CD4-positive, alpha-beta memory T cell (primary cell): Measurements from ENCODE around the gene DBH. TPM values are rescaled to one million over a fixed set of nuclear protein-coding genes. Genes with fewer than 3 reads are reported as not detected.

Experiments used
- CTCF ChIA-PET: fragments of 350-600 bp; sonication (Branson Sonifier 250); formaldehyde crosslinking; loops from one replicate; lab custom pipeline; 2021; ENCODE audit warnings: inconsistent platforms; ENCODE audit not compliant: partially characterized antibody; lab: Charles Lee
- POLR2A ChIA-PET: fragments of 350-600 bp; sonication (Branson Sonifier 250); formaldehyde crosslinking; loops from one replicate; lab custom pipeline; 2021; ENCODE audit not compliant: partially characterized antibody; lab: Charles Lee
- DNase-seq, 5 donors: peaks; one replicate each; pipeline versions ENCODE4 v3.0.0 to v3.0.0-alpha.2; 2020 to 2022; ENCODE audit warnings: mixed read lengths in 1 of 5
- H3K27ac ChIP-seq: one replicate; pipeline ENCODE4 v1.7.0; 2013; ENCODE audit warnings: low read depth, low read length
- H3K27me3 ChIP-seq: 2 replicates; pipeline ENCODE4 v1.7.0; 2013; ENCODE audit warnings: mild to moderate bottlenecking, low read length, moderate library complexity; ENCODE audit not compliant: insufficient read depth
- H3K36me3 ChIP-seq: 2 replicates; pipeline ENCODE4 v1.7.0; 2013; ENCODE audit warnings: mild to moderate bottlenecking, low read length, moderate library complexity; ENCODE audit not compliant: insufficient read depth
- H3K4me1 ChIP-seq: 2 replicates; pipeline ENCODE4 v1.7.0; 2013; ENCODE audit warnings: mild to moderate bottlenecking, low read length, moderate library complexity; ENCODE audit not compliant: insufficient read depth
- H3K4me3 ChIP-seq, 2 donors: one replicate each; pipeline ENCODE4 v1.7.0; 2013; ENCODE audit warnings: low read length in 2 of 2, mild to moderate bottlenecking in 1 of 2
- H3K9me3 ChIP-seq, 2 donors: one replicate each; pipeline ENCODE4 v1.7.0; 2013; ENCODE audit warnings: low read length in 2 of 2, control low read depth in 1 of 2; ENCODE audit not compliant: control insufficient read depth in 1 of 2
- H3K27ac Mint-ChIP-seq, 7 donors: one replicate each; pipeline ENCODE4 v1.8.0; 2020 to 2021; ENCODE audit warnings: mixed read lengths in 7 of 7, mild to moderate bottlenecking in 6 of 7, inconsistent platforms in 3 of 7, moderate library complexity in 3 of 7
- H3K27me3 Mint-ChIP-seq, 2 donors: one replicate each; pipeline ENCODE4 v1.8.0; 2020 to 2021; ENCODE audit warnings: mixed read lengths in 2 of 2
- H3K36me3 Mint-ChIP-seq, 2 donors: one replicate each; pipeline ENCODE4 v1.8.0; 2020 to 2021; ENCODE audit warnings: mixed read lengths in 2 of 2, inconsistent platforms in 1 of 2, mild to moderate bottlenecking in 1 of 2
- H3K4me1 Mint-ChIP-seq, 4 donors: one replicate each; pipeline ENCODE4 v1.8.0; 2020 to 2021; ENCODE audit warnings: mixed read lengths in 4 of 4, mild to moderate bottlenecking in 1 of 4
- H3K4me3 Mint-ChIP-seq, 8 donors: one replicate each; pipeline ENCODE4 v1.8.0; 2020 to 2021; ENCODE audit warnings: mixed read lengths in 8 of 8, mild to moderate bottlenecking in 7 of 8, moderate library complexity in 6 of 8, inconsistent platforms in 3 of 8
- H3K9me3 Mint-ChIP-seq, 8 donors: one replicate each; pipeline ENCODE4 v1.8.0; 2020 to 2021; ENCODE audit warnings: mixed read lengths in 8 of 8, mild to moderate bottlenecking in 5 of 8, inconsistent platforms in 3 of 8, moderate library complexity in 1 of 8
- intact Hi-C: fragments of 100-400 bp; cut with micrococcal nuclease; formaldehyde crosslinking; loops from one replicate; pipeline ENCODE4 v1.15.1; 2023
- polyA plus RNA-seq, 2 donors: library from polyadenylated mRNA; unstranded; fragments of 300-500 nt; fragmentation: Illumina TruSeq; gene quantifications; one replicate each; pipeline ENCODE4 v1.2.3, GENCODE V29; 2021
- total RNA-seq, 2 experiments: library from RNA; stranded (reverse); gene quantifications; one replicate each; pipeline ENCODE4 v1.2.3, GENCODE V29; 2021

Gene DBH
- total and polyA plus RNA-seq, 4 experiments from 2014 or later, result 0.08 to 0.18 (median 0.09) TPM; not detected in 1

DNA sequence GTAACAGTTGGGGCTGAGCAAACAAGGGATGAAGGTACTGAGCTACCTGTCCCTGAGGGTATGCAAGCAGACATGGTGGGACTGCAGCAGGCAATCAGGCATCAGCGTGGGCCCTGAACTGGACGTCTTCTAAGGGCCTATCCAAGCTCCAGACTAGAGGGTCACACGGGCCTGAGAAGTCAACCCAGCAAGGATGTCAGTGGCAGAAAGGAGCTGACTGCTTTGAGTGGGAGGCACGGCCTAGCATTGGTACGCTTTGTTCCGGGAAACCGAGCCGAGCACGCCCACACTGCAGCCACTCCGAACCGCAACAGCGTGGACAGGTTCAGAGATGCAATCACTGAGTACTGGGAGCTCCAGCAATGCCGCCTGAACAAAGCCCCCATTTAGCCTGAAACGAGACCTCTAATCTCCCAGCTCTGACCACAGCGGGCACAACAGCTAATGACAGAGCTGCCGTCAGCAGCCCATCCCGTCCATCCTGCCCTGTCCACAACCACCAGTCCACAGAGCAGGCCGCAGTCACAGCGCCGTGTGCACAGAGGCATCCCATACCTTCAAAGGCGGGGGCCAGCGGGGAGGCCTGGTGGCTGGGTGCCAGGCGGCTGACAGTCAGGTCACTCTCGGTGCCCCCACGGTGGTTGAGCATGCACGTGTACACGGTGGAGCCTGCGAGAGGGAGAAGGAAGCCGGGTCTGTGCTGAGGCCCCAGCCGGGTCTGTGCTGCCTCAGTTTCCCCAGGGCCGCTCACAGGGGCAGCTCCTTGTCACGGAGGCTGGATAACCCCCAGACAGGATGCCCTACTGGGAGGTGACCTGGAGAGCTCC lies 57.8 kb downstream of the DBH start:
- ChIA-PET CTCF (interaction anchor here (0.9 kb wide), 1 partner anchor 22 kb away, joined by 3 read pairs; no protein-coding TSS in a partner anchor), POLR2A (interaction anchor here (0.7 to 2.8 kb wide), 2 partner anchors 9 to 11 kb away, joined by 3 to 12 read pairs; no protein-coding TSS in a partner anchor)
- Histone ChIP-seq H3K27ac (no peak overlapping the region), H3K36me3 (no peaks in the 10 kb centered on the region), H3K4me3 (no peak overlapping the region), H3K9me3 (no peaks in the 10 kb centered on the region), H3K4me1 (peaks cover 16% of the 10 kb centered on the region), H3K27me3 (no peaks in the 10 kb centered on the region)
- no peak overlapping the region for H3K4me3 Mint-ChIP-seq
- H3K27me3 Mint-ChIP-seq, result no peaks in the 10 kb centered on the region
- H3K9me3 Mint-ChIP-seq, result no peaks in the 10 kb centered on the region
- H3K36me3 Mint-ChIP-seq, result peaks cover 4 to 6% of the 10 kb centered on the region in 2 donors
- intact Hi-C loops, result no loop called here
- H3K27ac Mint-ChIP-seq, result peak overlapping the region in 3 of 7 donors; percentile 6 to 70 (median 68)
- H3K4me1 Mint-ChIP-seq, result peaks cover 19 to 26% (median 25%) of the 10 kb centered on the region in 4 donors
- DNase-seq, result no peak

DNA sequence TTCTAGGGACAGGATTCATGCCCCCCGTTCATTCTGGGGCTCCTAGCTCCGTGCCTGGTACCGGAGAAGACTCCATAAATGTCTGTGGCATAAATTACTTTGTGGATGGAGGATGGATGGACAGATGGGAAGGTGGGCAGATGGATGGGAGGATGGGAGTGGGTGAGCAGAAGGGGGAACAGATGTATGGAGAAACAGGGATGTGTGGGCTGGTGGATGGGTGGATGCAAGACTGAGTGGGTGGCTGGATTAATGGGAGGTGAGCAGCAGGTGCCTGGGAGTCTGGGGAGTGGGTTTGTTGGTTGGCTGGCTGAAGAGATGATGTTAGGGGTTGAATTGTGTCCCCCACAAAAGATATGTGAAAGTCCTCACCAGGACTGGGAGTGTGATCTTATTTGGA lies 58.5 kb downstream of the DBH start:
- peak overlapping the region in 3 of 7 donors; percentile 16 to 89 (median 54) for H3K27ac Mint-ChIP-seq
- H3K36me3 Mint-ChIP-seq, result peaks cover 4 to 6% of the 10 kb centered on the region in 2 donors
- H3K36me3 ChIP-seq, result no peaks in the 10 kb centered on the region
- H3K4me3 Mint-ChIP-seq, result no peak overlapping the region
- no peaks in the 10 kb centered on the region for H3K27me3 Mint-ChIP-seq
- no peaks in the 10 kb centered on the region for H3K9me3 Mint-ChIP-seq
- no peaks in the 10 kb centered on the region for H3K9me3 ChIP-seq
- intact Hi-C loops, result no loop called here
- H3K4me3 ChIP-seq, result no peak overlapping the region
- no peaks in the 10 kb centered on the region for H3K27me3 ChIP-seq
- CTCF ChIA-PET, result no interaction called here
- POLR2A ChIA-PET, result interaction anchor here (2.8 kb wide), 1 partner anchor 11 kb away, joined by 12 read pairs; no protein-coding TSS in a partner anchor
- no peak for DNase-seq
- H3K4me1 ChIP-seq, result peaks cover 21% of the 10 kb centered on the region
- H3K4me1 Mint-ChIP-seq, result peaks cover 22 to 33% (median 30%) of the 10 kb centered on the region in 4 donors
- no peak overlapping the region for H3K27ac ChIP-seq

DNA sequence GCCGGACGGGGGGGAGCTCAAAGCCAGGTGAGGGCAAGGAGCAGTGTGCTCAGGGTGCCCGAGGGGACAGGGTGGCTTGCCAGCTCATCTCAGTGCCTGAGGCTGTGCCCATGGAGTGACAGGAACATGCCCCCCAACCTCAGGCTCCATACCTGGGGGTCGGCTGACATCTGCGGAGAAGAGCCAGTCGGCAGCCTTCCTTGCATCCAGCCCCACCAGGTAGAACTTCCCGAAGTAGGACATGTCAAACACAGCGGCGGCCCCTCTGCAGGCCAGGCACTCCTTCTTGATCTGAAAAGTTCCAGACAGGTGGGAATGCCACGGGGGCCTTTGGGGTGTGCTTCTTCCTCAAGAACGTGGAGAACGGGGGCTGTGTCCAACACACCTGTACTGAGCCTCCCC lies 59.9 kb downstream of the DBH start:
- no peak for DNase-seq
- peak overlapping the region in 1 of 8 donors; percentile 9 for H3K4me3 Mint-ChIP-seq
- Histone ChIP-seq H3K9me3 (no peaks in the 10 kb centered on the region), H3K4me3 (no peak overlapping the region), H3K27ac (no peak overlapping the region), H3K4me1 (peaks cover 35% of the 10 kb centered on the region), H3K36me3 (no peaks in the 10 kb centered on the region), H3K27me3 (no peaks in the 10 kb centered on the region)
- POLR2A ChIA-PET, result interaction anchor here (1.3 to 1.7 kb wide), 2 partner anchors 13 to 19 kb away, joined by 3 read pairs; no protein-coding TSS in a partner anchor
- no peaks in the 10 kb centered on the region for H3K27me3 Mint-ChIP-seq
- intact Hi-C loops, result no loop called here
- H3K9me3 Mint-ChIP-seq, result no peaks in the 10 kb centered on the region
- H3K27ac Mint-ChIP-seq, result no peak overlapping the region
- CTCF ChIA-PET, result interaction anchor here (1.1 to 1.6 kb wide), 2 partner anchors 19 to 46 kb away, joined by 3 to 5 read pairs; no protein-coding TSS in a partner anchor
- peaks cover 4 to 6% of the 10 kb centered on the region in 2 donors for H3K36me3 Mint-ChIP-seq
- H3K4me1 Mint-ChIP-seq, result peaks cover 32 to 46% (median 40%) of the 10 kb centered on the region in 4 donors

- no peaks in the 10 kb centered on the region for H3K9me3 ChIP-seq
- Mint-ChIP-seq H3K4me1 (peaks cover 41 to 72% (median 58%) of the 10 kb centered on the region in 4 donors), H3K9me3 (no peaks in the 10 kb centered on the region), H3K36me3 (peaks cover 4 to 6% of the 10 kb centered on the region in 2 donors), H3K27ac (peak overlapping the region in 4 of 7 donors; percentile 3 to 96 (median 54)), H3K27me3 (no peaks in the 10 kb centered on the region), H3K4me3 (peak overlapping the region in 1 of 8 donors; percentile 14)
- no peaks in the 10 kb centered on the region for H3K27me3 ChIP-seq
- no peak overlapping the region for H3K27ac ChIP-seq
- ChIA-PET CTCF (interaction anchor here (3.1 kb wide), 1 partner anchor 16 kb away, joined by 12 read pairs; no protein-coding TSS in a partner anchor), POLR2A (interaction anchor here (1.5 to 4.3 kb wide), 2 partner anchors 10 to 15 kb away, joined by 6 to 140 read pairs; no protein-coding TSS in a partner anchor)
- H3K4me3 ChIP-seq, result peak overlapping the region in 1 of 2 donors; percentile 18
- intact Hi-C loops, result no loop called here
- H3K4me1 ChIP-seq, result peaks cover 66% of the 10 kb centered on the region
- H3K36me3 ChIP-seq, result no peaks in the 10 kb centered on the region
- DNase-seq, result no peak
Observed at GRCh38 chr9:133699546-133699945, 63.4 kb downstream of the DBH start.

DNA sequence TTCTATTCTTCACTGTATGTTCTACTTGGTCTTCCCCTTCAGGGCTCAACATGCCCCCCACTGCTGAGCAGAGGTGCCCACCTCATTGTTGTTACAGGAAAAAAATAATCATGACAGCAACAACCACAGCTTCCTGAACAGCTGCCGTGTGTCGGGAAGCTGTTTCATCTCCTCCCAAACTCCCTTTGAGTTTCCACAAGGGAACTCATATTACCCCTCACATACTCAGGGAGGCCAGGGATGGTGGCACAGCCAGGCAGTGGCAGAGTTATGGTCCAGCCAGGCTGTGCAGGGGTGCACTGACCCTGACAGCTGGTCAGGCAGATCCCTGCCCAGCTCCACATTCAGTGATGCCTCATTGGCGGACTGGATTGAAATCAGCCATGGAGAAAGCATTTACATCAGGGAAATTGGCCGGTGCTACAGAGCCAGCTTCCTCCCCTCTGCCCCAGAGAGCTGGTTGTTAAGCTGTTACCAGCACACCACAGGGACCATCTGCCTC lies 64.7 kb downstream of the DBH start:
- Histone ChIP-seq H3K9me3 (no peaks in the 10 kb centered on the region), H3K27me3 (no peaks in the 10 kb centered on the region), H3K36me3 (no peaks in the 10 kb centered on the region), H3K4me3 (peak overlapping the region in 1 of 2 donors; percentile 61), H3K4me1 (peaks cover 66% of the 10 kb centered on the region), H3K27ac (peak overlapping the region; percentile 74)
- intact Hi-C loops, result no loop called here
- H3K27me3 Mint-ChIP-seq, result no peaks in the 10 kb centered on the region
- no peak for DNase-seq
- ChIA-PET CTCF (interaction anchor here (1.0 to 3.1 kb wide), 7 partner anchors 9 to 37 kb away, joined by 3 to 13 read pairs (median 7); partner anchors contain the start of gene SARDH), POLR2A (interaction anchor here (1.1 to 4.3 kb wide), 10 partner anchors 8 to 330 kb away, joined by 4 to 140 read pairs (median 6); no protein-coding TSS in a partner anchor)
- H3K4me3 Mint-ChIP-seq, result peak overlapping the region; percentile 68 to 93 (median 84)
- H3K27ac Mint-ChIP-seq, result peak overlapping the region; percentile 96 to 99 (median 98)
- no peaks in the 10 kb centered on the region for H3K9me3 Mint-ChIP-seq
- peaks cover 0 to 2% of the 10 kb centered on the region in 2 donors for H3K36me3 Mint-ChIP-seq
- H3K4me1 Mint-ChIP-seq, result peaks cover 39 to 75% (median 60%) of the 10 kb centered on the region in 4 donors

- Mint-ChIP-seq H3K4me1 (peaks cover 40 to 78% (median 59%) of the 10 kb centered on the region in 4 donors), H3K27ac (peak overlapping the region; percentile 96 to 99 (median 98)), H3K4me3 (peak overlapping the region; percentile 68 to 93 (median 84)), H3K27me3 (no peaks in the 10 kb centered on the region), H3K36me3 (peaks cover 0 to 2% of the 10 kb centered on the region in 2 donors), H3K9me3 (no peaks in the 10 kb centered on the region)
- ChIA-PET POLR2A (interaction anchor here (1.1 to 4.3 kb wide), 12 partner anchors 8 to 463 kb away, joined by 3 to 140 read pairs (median 6); partner anchors contain the start of gene RNU6ATAC), CTCF (interaction anchor here (1.0 to 3.1 kb wide), 7 partner anchors 10 to 37 kb away, joined by 3 to 13 read pairs (median 7); partner anchors contain the start of gene SARDH)
- H3K9me3 ChIP-seq, result no peaks in the 10 kb centered on the region
- H3K27me3 ChIP-seq, result no peaks in the 10 kb centered on the region
- peaks cover 66% of the 10 kb centered on the region for H3K4me1 ChIP-seq
- peak overlapping the region; percentile 74 for H3K27ac ChIP-seq
- peak overlapping the region; percentile 27 to 61 for H3K4me3 ChIP-seq
- DNase-seq, result peak; percentile 44 to 73 (median 47)
- no peaks in the 10 kb centered on the region for H3K36me3 ChIP-seq
- intact Hi-C loops, result no loop called here
Observed at GRCh38 chr9:133701321-133701980, 65.3 kb downstream of the DBH start.
